Endometrial microvascular endothelial cells (primary cell): ENCODE results near the gene DEFB112. TPM values are rescaled to one million over a fixed set of nuclear protein-coding genes. Genes with fewer than 3 reads are reported as not detected.

Experiments used
- in situ Hi-C: cut with HindIII; loops from 2 replicates; pipeline ENCODE4 v1.10.0; 2017; ENCODE audit warnings: low sequenced_read_pairs, low pct_unique_long_range_greater_than_20kb; ENCODE audit errors: inconsistent ontology term
- total RNA-seq: library from RNA; depleted of rRNA; stranded (reverse); fragments of >200 nt; gene quantifications from one replicate; pipeline ENCODE4 v1.2.3, GENCODE V29; 2015; ENCODE audit errors: inconsistent ontology term

DEFB112 gene
- total RNA-seq, 1 donor from 2014 or later = not detected

DNA sequence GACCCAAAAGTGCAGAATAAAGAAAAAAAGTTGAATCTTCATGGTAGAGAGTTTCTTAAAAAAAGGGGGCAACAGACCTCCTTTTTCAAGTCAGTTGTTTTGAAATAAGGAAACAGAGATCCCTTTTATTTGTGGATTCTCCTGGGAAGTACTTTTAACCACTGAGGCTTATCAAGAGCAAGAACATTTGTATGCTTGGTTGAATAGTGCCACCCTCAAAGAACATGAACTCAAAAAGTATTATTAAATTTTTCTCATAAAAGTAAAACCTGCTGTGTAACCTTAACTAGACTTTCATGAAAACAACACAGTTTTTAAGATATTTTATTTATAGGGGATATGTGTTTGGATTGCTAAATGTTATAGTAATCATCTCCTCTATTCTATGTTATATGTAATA is 27.8 kb downstream of the DEFB112 start, which contains the start of gene DEFB110:
DEFB110 (minus strand) TSS at position 101 of the 400 bp plus-strand sequence; CDS start at position 42, 59 bp downstream.
- in situ Hi-C loops = no loop called here

DNA sequence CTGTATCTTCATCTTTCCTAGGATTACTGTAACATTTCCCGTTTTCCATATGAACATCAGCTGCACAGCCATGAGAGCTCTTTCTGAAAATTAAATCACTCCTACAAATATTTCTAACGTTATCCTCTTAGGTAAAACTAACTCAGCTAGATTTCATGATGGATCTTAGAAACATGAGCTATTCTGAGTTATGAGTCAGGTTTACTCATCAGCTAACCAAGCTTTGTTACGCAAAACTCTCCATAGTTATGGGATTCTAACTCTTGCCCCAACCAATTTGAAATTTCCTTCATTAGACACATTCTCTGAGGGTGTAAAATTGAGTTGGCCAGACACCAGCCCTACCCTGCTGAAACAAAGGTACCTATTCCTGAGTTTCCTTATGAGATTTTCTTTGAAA is 41.9 kb downstream of the DEFB112 start:
- in situ Hi-C loops = no loop called here

DNA sequence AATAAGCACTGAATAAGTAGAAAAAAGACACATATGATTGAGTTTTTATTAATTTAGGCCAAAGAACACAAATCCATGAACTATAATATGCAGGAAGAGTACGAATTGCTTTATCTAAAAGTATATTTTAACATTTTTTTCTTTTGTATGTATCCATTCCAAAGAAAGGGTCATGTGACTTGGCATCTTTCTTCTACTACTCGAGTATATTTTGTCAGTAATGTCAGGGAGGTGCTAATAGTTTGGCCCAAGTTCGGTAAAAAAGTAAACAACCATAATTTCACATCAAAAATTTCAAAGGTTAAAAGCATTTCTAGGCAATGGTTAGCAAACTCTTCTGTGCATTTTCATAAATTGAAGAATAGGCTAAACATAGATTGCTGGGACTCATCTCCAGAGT is 46.6 kb downstream of the DEFB112 start:
- in situ Hi-C loops = no loop called here

DNA sequence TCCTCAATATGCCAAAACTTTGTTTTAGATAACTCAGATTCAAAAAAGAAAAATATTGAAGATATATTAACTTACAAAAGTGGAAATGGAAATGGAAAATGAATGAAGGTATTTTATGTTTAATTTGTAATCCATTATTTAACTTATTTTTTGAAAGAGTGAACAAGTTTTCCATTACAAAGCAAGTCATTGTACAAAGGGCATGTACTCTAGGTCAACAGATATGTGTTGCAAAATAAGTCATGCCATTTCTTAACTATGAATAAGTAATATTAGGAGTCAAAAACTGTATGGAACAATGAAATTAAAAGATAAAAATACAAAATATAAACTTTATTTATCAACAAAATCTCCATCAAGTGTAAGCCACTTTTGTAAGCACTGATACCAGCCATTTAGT is 54.5 kb downstream of the DEFB112 start:
- in situ Hi-C loops = no loop called here

Other genes starting within 250 kb of the DEFB112 start
- gene CRISP1, start 183.4 kb downstream of the DEFB112 start, total RNA-seq = not detected
- gene DEFB114, start 85.8 kb downstream of the DEFB112 start, total RNA-seq = not detected
- gene DEFB113, start 80.3 kb downstream of the DEFB112 start, total RNA-seq = not detected
- gene DEFB110, start 27.9 kb downstream of the DEFB112 start, total RNA-seq = not detected